ENCODE measurements around the gene IFT22.
"Not testable (repeated sequence)": the region's sequence is repeated elsewhere in the genome, so short reads cannot be mapped to it uniquely, and the experiment has no call there.

IFT22 gene

GRCh38 chr7:101278461-101279292 is 42.9 kb downstream of the IFT22 start:
- no peak for DNase-seq (ENCODE audit: low read depth)

- no peak for DNase-seq (ENCODE audit: low read depth)
These were observed 44.5 kb downstream of the IFT22 start for GRCh38 chr7:101277155-101277554.

GRCh38 chr7:101273206-101273605 is 48.4 kb downstream of the IFT22 start:
- DNase-seq (ENCODE audit: low read depth) = no peak

GRCh38 chr7:101271021-101271420 is 50.6 kb downstream of the IFT22 start:
- no peak for DNase-seq (ENCODE audit: low read depth)

- no peak for DNase-seq (ENCODE audit: low read depth)
These were observed 51.9 kb downstream of the IFT22 start for GRCh38 chr7:101269664-101270063.

GRCh38 chr7:101265622-101266516 is 55.7 kb downstream of the IFT22 start:
- no peak for DNase-seq (ENCODE audit: low read depth)

- DNase-seq (ENCODE audit: low read depth) = not testable (repeated sequence)
These were observed 57.4 kb downstream of the IFT22 start for GRCh38 chr7:101264102-101264706.

Measured in fibroblast of gingiva (primary cell).